ENCODE measurements around the gene RTL10.

Gene RTL10

GRCh38 chr22:19859861-19860510 lies 5.3 kb upstream of the RTL10 start:
- DNase-seq: no peak

DNA sequence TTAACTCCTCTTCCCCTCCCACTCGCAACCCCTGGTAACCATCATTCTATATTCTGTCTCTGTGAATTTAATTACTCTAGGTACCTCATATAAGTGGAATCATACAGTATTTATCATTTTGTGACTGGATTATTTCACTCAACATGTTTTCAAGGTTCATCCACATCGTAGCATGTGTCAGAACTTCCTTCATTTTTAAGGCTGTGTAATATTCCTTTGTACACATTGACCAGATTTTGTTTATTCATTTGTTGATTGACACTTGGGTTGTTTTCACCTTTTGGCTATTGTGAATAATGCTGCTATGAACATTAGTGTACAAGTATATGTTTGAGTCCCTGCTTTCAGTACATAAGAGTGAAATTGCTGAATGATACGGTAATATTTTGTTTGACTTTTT lies 2.7 kb upstream of the RTL10 start:
- DNase-seq: no peak

GRCh38 chr22:19855504-19856409 lies 1.1 kb upstream of the RTL10 start:
- peak; percentile 65 for DNase-seq

DNA sequence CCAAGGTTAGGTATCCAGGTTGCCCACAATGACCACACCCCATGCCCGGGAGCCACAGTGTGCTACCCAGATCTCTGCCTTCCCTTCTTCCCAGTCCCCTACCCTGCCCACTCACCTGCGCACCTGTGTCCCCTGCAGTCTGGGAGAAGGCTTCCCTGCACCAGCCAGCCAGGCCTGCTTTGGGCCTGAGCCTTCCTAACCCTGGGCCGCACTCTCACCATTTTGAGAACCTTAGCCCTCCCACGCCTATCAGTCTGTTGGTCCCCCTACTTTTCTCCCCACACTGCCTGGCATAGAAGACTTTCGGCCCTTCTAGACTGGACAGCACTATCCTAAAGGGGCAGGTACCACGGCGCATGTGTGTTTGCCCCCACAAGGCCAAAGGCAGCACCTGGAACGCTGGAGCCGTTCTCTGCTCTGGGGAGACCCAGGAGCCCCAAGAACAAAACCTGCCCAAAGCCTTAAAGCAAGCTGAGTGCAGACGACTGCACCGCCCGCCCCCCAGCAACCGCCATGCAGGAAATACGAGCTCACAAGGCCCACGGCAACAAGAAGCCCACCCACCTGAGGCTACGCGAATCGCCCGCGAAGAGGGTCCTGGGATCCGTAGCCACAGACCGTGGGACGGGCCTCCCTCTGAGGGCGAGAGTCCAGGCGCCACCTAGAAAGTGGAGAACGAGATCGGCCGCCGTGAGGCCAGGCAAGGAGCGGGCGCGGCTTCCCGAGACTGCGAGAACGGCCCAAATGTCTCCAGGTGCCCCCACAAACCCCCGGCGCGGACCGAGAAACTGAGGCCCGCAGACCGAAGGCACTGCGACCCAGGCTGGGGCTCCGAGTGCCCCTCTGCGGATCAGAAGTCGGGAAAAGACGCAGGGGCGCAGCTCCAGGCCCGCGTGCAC lies 546 bp downstream of the RTL10 start:
- no peak for DNase-seq

DNA sequence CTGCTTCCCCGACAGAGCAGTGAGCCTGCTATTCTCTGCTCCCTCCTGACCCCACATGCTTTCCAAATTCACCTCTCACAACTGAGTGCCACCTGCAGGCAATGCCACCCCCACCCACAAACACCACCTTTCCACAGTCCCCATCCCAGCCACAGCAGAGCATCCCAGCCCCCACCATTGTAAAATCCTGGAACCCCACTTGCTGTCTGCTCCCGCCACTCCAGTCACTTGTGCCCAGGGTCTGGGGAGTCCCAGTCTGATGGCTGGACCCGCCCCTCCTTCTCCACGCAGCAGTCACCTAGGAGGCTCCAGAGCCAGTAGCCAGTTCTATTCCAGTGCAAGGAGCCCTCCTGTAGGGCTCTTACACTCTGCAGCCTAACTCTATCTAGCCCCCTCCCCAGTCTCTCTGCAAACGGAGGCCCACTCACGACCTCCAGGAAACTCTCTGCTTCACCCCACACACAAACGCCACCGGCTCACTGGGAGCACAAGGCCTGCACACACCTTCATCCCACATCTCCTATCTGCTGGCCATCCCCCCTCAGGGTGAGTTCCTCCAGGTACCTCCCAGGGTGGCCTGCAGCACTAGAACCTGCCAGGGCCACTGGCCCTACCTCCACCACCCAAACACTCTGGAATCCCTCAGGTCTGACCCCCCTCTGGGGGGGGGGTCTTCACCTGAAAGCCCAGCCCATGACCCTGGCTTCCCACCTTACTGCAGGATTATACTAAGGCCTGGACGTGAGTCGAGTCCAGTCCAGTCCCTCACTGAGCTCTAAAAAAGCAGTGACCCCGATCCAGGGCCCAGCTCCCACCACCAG lies 1.4 kb downstream of the RTL10 start:
- DNase-seq: no peak

- no peak for DNase-seq
Measured at GRCh38 chr22:19852177-19852781, 2.4 kb downstream of the RTL10 start.

DNA sequence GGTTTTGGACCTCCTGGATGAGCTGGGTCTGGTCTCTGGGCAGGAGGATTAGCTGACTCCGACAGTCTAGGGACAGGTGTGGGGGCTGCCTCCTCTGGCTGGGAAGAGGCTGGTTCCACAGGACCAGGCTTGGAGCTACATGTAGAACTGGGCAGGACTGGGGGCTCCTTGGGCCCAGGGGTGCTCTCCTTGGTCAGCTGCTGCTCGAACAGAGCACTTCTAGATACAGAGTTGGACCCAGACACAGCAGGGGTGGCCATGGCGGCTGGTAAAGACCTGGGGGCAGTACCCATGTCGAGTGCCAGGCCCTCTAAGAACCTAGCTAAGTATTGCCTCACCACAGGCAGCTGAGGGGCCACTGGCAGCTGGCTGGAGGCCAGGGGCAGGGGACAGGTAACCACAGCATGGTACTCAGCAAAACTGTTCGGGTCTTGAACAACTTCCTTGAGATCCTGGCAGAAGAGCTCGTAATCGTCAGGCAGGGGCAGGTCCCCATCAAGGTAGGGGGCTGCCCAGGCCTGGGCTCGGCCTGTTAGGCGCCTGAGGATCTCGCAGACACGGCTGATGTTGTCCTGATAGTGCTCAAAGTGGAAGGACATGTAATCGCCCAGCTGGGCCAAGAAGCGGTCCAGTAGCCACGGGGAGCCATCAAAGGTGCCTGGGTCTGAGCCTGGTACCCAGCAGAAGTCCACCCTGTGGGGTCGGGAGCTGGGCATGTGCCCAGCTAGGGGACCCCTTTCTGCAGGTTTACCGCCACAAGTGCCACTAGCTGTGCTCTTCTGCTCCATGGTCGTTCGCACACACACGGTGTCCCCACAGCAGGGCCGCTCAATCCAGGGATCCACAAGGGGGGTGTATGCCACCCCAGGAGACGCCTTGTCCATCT lies 3.1 kb downstream of the RTL10 start:
- DNase-seq: no peak

GRCh38 chr22:19850763-19851109 lies 3.9 kb downstream of the RTL10 start:
- no peak for DNase-seq

DNA sequence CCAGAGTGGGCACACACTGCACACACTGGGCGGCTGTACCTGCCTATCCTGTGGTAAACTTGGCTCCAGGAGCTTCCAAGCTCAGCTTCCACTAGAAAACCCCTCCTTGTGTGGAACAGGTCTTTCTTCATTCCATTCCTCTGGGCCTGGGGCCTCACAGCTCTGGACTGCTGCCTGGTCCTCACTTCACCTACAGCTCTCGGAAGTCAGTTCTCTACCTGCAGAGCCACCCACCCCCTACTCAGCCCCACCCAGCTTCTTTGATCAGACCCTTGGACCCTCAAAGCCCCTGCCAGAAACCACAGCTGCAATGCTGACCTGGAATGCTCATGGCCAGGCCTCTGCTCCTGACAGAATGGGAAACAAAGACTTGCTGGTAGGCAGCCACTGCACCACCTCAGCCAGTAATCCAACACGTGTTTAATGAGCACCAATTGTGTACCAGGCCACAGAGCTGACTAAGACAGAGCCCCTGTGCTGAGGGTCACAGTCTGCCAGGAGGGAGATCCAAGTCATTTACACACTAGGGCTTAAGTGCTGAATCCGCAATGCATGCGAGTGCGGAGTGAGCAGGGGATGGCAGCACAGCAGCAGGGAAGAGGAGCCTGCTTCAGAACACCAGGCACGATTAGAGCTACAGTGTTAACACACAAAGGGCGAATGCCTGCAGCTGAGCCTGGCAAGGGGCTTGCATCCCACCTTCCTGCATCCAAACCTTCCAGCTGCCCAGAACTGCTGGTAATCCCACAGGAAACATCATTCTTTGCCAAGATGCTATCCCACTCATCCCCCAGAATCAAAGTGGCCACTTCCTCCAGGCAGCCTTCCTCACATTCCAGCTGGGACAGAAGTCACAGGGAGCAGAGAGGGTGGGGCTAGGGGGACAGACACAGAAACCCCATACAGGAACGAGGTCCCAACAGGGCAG lies 4.6 kb downstream of the RTL10 start:
- no peak for DNase-seq

- no peak for DNase-seq
Measured at GRCh38 chr22:19848298-19849224, 6.1 kb downstream of the RTL10 start.

- DNase-seq: no peak
Measured at GRCh38 chr22:19847345-19847632, 7.4 kb downstream of the RTL10 start.

- no peak for DNase-seq
Measured at GRCh38 chr22:19846620-19847344, 7.9 kb downstream of the RTL10 start.

DNA sequence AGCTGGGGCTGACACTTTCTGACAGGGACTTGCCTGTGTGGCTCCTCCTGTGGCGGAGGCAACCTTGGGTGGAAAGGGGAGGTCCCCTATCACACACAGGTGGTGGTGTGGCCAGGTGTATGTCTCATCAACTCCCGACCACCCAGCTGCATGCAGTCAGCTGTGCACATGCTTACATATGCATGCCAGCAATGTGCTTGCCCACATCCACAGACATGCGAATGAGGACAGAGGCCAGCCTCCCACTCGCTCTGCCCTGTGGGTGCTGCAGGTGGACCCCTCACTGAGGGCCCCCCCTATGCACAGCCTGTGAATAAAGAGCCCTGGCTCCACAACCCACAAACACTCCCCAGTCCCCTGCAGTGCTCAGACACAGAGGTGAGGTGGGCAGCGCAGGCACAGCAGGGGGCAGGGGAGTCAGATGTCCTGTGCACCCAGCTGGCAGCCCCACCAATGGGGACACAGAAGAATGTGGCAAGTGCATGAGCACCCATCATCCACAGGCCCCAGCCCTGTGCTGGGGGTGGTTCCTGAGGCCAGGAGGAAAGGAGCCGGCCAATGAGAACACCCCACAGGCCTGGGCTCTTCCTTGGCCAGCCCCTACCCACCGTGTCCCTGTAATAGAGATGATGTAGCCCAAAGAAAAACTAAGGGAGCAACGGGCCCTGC lies 9.5 kb downstream of the RTL10 start:
- DNase-seq: no peak

- no peak for DNase-seq
Measured at GRCh38 chr22:19844377-19845053, 10.2 kb downstream of the RTL10 start.

DNA sequence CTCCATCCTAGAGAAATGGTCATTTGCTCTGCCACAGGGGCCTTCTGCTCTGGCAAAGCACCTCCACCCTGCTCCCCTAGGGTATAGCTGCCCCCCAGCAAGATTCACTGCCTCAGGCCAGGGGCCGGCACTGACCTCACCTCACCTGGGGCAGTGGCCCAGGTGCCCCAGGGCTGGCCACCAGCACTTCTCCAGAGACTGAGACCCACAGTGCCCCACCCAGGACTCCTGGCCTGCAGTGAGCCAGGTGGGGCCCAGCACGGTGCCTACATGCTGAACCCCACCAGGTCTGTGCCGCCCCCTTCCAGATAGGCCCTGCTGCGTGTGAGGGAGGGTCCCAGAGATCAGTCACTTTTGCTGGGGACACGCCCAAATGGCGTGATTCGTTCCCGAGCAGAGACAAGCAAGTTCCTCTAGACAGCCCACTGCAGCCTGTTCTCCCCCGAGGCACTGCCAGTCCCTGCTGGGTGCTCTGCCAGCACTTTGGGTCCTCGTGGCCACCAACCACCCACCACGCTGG lies 10.8 kb downstream of the RTL10 start:
- DNase-seq: no peak

- no peak for DNase-seq
Measured at GRCh38 chr22:19843107-19843856, 11.4 kb downstream of the RTL10 start.

Data from stimulated activated CD4-positive, alpha-beta T cell treated with anti-CD3 and anti-CD28 coated beads, Interleukin-2, amount 100 ng/mL, for 48 hours (primary cell).